ENCODE measurements around the gene AGTR1.

- TF ChIP-seq CTCF (IDR thresholded peaks at IDR 0.05; ENCODE audit: low read depth, low read length, poor library complexity, severe bottlenecking) = no peak
- TF ChIP-seq EZH2phosphoT487 (IDR thresholded peaks at IDR 0.05; ENCODE audit: borderline replicate concordance, low read length) = no peak
Observed at GRCh38 chr3:148755570-148755969, 57.9 kb downstream of the AGTR1 start.

Data from DOHH2 (cell line).